Activated effector memory CD4-positive, alpha-beta T cell treated with Interleukin-2 at 50 U/mL for 16 hours (primary cell): ENCODE results near the gene WFIKKN1.
"Not testable (repeated sequence)": the region's sequence is repeated elsewhere in the genome, so short reads cannot be mapped to it uniquely, and the experiment has no call there.

Experiments
- DNase-seq: peaks from one replicate; pipeline ENCODE4 v3.0.0-alpha.2; 2020

Gene WFIKKN1

DNA sequence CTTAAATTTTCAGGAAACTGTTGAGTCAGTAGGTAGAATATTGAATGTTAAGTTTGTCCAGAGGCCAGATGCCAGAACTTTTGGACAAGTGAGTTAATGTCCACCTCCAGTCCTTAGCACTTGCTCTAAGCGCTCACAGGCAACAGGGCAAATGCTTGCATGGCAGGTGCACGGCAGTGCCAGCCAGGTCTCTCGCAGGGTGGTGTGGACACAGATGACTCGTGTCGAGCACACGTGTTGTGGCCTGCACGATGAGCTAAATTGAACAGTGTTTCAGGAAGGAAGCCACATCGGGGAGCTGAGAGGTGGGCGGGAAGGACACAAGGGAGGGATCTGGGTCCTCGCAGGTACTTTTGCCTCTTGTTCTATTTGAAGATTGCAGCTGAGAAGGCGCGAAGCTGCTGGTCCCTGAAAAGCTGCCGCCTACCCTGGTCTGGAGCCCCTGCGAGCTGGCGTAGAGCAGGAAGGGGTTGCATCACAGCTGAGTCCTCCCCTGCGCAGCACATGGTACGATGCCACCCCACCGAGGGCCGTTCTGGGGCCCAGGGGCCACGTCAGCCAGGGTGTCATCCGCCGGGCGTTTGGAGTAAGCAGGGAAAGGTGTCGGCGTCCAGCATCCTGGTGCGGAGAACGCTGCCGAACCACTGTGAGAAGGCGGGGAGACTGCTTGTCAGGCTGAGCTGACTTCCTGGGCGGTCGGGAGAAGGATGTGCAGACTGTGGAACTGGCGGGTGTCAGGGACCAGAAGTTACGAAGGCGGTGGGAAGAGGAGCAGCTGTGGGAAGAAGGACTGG is 34.6 kb upstream of the WFIKKN1 start:
- DNase-seq = no peak

DNA sequence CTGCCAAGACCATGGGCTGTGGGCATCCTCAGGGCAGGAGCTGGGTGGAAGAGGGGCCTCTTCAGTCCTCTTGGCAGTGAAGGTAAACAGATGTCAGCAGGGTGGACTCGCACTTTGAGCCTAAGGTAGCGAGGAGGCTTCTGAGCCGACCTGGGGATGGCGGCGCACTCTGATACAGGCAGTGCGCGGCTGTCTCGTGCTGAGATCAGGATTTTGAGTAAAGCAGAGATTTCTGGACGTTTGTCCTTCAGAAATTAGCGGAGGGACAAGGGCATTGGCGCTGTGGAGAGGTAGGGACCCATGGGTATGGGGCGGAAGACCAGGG is 34.1 kb upstream of the WFIKKN1 start:
- no peak for DNase-seq

DNA sequence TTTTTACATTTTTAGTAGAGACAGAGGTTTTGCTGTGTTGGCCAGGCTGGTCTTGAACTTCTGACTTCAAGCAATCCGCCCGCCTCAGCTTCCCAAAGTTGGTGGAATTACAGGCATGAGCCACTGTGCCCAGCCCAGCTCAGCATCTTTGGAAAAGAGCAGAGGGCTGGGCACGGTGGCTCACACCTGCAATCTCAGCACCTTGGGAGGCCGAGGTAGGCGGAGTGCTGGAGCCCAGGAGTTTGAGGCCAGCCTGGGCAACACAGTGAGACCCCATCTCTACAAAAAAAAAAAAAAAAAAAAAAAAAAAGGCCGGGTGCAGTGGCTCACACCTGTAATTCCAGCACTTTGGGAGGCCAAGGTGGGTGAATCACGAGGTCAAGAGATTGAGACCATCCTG is 33.1 kb upstream of the WFIKKN1 start:
- not testable (repeated sequence) for DNase-seq

- no peak for DNase-seq
Measured at GRCh38 chr16:598823-599739, 31.7 kb upstream of the WFIKKN1 start.

DNA sequence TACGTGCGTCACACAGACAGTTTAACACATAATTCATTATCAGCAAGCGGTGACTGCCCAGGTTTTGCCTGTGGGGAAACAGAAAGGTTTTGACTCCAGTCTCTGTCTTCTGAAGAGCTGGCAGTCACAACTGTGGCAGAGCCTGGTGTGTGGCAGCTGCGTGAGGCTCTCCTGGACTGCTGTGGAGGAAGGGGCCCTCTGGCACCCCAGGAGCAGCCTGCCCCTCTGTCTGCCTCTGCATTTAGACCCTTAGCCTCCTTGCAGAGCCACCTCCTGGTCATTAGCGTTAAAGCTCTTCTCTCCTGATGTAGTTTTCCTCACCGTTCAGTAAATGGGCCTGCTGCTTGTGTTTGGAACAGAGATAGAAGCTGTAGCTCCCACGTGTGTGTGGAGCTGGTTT is 30.0 kb upstream of the WFIKKN1 start:
- no peak for DNase-seq

- no peak for DNase-seq
Measured at GRCh38 chr16:603933-604332, 26.9 kb upstream of the WFIKKN1 start.

- no peak for DNase-seq
Measured at GRCh38 chr16:606656-607307, 24.0 kb upstream of the WFIKKN1 start.

- DNase-seq = no peak
Measured at GRCh38 chr16:608019-608418, 22.8 kb upstream of the WFIKKN1 start.

DNA sequence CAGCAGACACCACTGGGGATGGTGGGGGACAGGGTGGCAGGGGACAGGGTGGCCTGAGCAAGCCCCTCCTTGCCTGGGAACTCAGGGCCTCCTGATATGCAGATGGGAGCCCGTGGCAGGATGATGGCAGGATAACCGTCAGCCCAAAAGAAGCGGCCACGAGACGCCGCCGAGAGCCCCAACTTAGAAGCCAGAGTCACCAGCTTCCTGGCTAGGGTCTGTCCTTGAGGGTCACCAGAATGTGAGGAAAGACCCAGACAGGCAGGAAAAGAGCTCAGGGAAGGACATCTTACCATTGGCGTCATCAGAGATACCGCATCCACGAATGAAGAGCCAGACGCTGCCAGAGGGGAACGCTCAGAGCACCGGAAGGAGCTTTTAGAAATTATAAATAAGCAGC is 21.5 kb upstream of the WFIKKN1 start:
- no peak for DNase-seq

DNA sequence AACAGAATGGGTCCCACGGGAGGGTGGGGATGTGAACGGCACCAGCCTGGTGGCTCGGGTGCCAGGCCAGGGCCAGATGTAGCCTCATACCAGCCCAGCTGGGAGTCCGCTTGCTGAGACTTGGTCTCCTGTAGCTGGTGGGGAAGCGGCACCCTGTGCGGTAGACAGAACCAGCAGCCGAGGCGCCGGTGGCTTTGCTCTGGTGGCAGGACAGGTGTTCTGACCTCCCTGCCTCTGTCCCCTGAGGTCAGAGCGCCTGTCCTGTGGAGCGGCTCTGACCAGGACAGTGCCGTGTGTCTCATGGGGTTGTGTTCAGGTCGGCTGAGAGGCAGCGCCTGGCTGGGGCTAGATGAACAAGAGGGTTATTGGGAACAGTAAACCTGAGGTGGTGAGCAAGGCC is 20.8 kb upstream of the WFIKKN1 start:
- no peak for DNase-seq

GRCh38 chr16:610513-611381 is 20.0 kb upstream of the WFIKKN1 start:
- DNase-seq = peak; percentile 24

DNA sequence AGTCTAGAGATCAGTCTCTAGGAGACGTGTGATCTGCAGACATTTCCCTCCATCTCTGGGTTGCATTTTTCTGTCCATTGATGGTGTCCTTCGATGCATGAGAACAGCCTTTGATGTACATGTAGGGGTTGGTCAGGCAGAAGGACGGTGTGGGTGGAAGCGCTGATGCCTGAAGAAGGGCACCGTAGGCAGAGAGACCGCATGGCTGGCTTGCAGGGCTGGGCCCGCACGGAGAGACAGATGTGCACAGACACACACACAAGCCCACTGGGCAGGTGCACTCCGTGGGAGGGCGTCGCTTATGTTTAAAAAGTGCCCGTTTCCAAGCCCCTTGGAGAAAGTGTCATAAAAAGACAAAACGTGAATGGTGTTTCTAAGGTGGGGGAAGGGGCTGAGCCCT is 15.7 kb upstream of the WFIKKN1 start:
- no peak for DNase-seq

DNA sequence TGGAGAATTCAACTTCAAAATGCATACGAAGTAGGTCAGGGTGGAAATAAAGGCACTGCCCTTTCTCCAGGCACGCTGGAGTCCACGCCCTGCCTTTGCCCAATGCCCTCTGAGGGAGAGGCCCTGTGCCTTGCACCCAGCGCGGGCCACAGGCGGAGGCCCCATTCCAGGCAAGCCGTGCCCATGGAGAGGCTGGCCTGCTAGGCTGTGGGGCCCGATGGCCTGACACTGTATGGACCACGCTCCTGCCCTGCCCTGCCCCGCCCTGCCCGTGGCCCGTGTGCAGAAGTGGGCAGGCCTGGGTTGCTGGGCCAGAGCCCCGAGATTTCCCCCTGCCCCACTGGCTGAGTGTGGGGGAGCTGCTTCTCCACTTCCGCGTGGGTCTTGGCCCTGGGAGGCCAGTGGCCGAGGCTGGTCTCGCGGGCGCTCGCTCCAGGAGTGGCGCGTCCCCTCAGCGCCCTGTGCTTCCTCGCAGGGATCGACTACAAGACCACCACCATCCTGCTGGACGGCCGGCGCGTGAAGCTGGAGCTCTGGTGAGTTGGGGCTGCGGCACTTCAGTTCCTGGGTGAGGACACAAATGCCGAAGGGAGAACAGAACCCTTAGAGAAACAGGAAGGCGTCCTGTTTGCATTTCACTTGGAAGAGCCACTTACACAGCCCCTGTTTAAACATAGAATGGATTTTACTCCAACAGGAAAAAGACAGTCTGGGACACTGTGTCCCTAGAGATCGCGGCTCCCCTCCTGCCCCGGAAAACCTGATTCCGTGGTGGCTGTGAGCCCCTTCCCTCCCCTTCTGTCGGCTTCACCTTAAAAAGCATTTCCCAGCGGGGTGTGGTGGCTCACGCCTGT is 13.8 kb upstream of the WFIKKN1 start:
- DNase-seq = no peak

DNA sequence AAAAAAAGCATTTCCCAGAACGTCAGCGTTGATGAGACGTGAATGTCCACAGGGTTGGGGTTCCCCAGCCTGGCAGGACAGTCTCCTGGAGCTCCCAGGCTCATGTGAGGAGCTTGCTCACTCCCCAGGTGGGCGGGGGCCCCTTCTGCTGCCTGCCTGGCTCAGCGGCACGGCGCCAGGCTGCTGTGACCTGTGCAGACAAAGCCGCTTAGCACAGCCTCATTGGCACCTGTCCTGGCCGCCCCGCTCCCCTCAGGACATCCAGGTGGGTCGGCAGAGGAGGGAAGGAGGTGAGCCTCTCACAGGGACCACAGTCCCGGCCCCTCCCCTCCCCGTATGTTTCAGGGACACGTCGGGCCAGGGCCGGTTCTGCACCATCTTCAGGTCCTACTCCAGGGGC is 12.9 kb upstream of the WFIKKN1 start:
- DNase-seq = no peak

DNA sequence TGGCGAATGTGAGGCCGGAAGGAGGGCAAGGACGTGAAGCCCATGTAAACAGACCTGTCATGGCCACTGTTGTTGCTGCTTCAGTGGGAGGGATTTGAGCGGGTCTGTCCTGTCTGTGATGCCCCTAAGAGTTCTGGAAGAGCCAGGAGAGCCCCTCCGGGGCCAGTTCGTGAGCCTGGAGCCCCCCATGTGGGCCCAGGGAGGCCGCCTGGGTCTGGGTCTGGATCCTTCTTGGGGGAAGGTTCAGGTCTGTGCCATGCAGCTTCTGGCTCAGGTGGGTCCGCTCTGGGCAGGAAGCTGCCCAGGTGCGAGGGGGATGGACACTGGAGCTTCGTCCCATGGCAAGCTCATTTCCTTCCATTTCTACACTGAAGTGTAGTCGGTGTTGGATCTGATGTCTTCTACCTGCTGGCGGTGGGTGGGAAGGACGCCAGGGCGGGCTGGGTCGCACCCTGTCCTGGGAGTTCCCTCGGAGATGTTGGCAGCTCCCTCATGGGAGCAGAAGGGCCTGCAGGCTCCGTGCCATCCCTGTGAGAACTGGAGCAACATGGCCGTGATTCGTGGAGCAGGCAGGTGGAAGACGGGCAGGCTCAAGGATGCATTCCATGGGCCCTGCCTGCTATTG is 11.2 kb upstream of the WFIKKN1 start:
- DNase-seq = no peak

- DNase-seq = no peak
Measured at GRCh38 chr16:620700-621525, 9.9 kb upstream of the WFIKKN1 start.

DNA sequence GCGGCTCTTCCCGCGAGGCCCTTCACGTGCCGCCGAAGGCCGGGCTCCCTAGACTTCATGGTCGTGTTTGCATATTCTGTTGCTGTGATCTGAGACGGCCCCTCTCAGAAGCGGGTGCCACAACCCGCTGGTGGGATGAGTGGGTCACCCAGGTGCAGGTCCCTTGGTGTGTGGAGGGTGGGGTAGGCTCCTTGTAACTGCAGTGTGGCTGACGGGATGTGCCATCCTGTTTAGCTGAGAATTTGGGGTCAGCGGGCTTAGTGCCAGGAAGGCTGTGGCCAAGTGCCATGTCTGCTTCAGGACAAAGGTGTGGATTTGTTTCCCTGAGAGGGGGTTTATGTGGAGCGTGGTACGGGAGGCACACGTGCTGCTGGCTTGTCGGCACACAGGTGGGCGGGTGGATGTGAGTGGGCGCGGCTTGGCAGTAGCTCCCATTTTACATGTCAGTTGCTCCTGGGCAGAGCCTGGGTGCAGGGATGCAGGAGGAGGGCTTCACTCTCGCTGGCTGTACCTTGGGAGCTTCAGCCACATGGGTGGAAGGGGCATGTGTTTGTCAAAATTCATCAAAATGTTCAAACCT is 9.2 kb upstream of the WFIKKN1 start:
- no peak for DNase-seq

DNA sequence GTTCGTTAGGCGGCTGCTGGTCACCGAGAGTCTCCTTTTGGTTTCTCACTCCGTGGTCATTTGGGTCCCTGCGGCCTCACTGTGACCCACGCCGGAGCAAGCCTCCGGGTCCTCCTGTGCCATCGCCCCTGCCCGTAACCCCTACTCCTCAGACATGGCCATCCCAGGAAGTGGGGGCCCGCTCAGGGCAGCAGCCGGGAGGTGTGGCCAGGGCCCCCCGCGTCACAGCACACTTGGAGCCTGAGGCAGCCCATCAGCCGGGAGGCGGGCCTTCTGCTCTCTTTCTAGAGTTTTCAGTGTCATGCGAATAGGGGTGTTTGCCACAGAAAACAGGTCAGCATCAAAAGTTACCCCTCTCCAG is 7.9 kb upstream of the WFIKKN1 start:
- DNase-seq = no peak

DNA sequence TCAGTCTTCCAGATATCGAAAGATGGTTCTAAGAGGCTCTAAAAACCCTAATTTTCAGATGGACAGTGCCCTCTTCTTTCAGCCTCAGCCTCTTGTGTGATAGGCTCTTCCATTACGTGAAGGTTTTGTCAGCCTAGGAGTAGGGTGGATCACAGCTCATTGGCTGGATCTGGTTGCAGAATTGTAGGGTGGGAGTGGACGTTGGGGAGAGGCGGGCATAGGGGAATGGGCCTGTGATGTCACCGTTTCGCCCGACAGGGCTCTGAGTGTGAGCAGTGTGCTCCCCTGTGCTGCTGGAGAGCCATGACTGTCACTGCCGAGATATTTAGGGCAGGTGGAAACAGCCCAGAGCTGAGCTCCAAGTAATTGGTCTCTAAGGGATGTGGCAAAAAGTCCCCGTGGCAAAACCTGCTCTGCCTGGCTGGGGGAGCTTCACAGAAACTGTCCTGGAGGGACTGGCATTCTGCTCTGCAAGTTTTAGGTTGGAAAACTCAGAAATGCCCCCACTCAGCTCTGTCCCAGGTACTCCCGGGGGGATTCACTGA is 6.2 kb upstream of the WFIKKN1 start:
- DNase-seq = no peak
